GM21619 (cell line): Measurements from ENCODE around the gene GSDME.

Experiments used
- ATAC-seq: cut with Tn5 transposase; IDR thresholded peaks from one replicate; pipeline ENCODE4 v1.9.1; 2021; ENCODE audit not compliant: unreplicated experiment

GSDME gene

DNA sequence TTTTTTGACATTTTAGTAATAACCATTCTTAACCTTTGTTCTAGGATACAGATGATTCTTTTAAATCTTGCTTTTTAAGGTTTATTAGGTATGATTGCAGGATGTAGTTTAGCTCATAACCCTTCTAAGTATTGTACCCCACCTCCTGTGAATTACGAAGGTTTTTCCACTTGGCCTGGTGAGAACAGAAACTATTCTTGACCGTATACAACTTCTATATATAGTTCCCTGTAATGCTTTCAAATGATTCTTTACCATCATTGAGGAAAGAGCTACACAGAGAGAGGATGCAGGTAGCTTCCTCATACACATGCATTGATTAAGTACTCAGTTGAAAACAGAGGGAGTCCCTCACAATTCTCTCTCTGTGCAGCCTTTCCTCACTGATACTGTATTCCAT is 97.8 kb downstream of the GSDME start:
- ATAC-seq = peak; percentile 63

DNA sequence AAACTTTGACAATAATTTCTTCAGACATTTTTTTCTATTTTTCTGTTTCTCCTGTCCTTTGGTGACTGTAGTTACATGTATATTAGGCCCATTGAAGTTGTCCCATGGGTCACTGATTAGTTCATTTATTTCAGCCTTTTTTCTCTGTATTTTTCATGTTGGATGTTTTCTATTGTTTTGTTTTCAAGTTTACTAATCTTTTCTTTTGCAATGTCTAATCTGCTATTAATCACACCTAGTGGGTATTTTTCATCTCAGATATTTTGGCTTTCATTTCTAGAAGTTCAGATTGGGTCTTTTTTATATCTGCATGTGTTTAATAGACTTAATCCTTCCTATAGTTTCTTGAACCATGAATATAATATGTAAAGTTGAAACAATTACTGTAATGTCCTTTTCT is 99.3 kb downstream of the GSDME start:
- no peak for ATAC-seq

DNA sequence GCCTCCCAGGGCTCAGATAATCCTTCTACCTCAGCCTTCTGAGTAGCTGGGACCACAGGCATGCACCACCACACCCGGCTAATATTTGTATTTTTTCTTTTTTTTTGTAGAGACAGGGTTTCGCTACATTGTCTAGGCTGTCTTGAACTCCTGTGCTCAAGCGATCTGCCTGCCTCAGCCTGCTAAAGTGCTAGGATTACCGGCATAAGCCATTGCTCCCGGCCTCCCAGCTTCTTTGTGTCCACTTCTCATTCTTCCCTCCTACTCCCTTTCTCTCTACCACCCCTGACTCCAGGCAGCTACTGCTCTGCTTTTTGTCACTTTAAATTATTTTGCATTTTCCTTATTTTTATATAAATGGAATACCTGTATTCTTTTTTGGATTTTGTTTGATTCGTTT is 100.7 kb downstream of the GSDME start:
- no peak for ATAC-seq

DNA sequence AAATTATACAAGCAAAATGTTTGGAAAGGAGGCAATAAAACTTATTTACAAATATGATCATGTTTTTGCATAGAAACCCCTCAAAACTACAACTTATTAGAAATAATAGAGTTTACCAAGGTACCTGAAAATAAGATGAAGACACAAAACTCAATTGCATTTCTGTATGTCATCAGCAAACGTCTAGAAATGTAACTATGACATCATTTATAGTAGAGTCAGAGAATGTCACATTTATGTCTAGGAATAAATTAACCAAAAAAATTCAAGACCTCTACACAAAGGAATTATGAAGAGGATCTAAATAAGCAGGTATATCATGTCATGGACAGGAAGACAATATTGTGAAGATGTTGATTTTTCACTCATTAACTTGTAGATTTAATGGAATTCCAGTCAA is 103.0 kb downstream of the GSDME start:
- ATAC-seq = no peak

DNA sequence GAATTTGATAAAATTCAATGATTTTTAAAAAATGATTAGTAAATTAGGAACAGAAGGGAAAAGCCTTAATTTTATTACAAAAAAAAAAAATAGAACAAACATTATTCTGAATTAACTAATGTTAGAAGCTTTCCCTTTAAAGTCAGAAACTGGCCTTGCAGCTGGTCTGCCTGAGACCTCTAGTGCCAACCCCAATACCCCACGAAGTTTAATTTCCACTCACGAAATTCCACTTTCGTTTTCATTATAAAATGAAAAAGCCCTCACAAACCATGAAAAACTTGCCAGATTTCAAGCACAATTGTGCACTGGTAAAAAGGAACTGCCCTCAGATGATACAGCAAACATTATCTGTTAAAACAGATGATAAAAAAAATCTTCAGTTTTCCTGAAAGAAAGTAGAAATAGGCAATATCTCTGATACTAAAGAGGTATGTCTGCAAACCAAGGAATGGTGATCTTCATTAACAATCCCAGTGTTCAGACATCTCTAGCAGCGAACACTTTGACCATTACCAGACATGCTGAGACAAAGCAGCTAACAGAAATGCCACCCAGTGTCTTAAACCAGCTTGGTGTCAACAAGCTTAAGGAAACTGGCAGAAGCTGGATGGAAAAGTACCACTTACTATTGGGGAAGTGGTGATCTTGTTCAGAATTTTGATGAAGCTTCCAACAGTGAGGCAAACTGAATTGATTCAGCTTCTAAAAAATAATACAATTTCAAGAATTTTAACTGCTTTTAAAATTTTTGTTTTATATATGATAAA is 103.8 kb downstream of the GSDME start:
- ATAC-seq = no peak

DNA sequence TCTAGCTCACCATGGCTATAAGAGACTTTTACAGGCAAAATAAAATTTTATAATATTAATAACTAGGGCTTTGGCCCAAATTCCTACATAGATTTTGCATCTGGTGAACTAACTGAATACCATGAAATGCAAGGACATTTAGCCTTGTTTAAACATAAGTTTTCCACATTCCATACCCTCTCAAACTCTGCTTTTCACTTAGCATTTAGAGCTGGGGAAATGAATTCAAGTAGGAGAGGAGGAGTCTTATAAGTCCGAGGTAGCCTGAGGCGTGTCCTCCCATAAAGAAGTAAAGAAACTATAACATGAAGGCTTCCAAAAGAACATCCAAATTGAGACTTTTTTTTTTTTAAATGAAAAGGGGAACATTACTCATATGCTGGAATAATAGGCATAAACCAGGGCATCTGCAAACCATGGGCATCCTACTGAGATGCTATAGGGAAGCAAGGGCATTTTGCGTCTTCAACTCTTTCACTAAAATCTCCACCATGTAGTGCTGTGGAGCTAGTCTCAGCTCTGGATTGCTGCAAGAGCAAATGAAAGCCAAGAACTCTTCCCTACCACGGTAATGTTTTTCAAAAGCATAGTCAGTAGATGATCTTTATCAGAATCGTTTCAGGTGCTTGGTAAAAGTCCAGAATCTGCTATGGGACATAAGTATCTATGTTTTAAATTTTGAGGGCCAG is 104.9 kb downstream of the GSDME start:
- no peak for ATAC-seq
